ENCODE measurements around the gene CFAP97.

CFAP97 gene

DNA sequence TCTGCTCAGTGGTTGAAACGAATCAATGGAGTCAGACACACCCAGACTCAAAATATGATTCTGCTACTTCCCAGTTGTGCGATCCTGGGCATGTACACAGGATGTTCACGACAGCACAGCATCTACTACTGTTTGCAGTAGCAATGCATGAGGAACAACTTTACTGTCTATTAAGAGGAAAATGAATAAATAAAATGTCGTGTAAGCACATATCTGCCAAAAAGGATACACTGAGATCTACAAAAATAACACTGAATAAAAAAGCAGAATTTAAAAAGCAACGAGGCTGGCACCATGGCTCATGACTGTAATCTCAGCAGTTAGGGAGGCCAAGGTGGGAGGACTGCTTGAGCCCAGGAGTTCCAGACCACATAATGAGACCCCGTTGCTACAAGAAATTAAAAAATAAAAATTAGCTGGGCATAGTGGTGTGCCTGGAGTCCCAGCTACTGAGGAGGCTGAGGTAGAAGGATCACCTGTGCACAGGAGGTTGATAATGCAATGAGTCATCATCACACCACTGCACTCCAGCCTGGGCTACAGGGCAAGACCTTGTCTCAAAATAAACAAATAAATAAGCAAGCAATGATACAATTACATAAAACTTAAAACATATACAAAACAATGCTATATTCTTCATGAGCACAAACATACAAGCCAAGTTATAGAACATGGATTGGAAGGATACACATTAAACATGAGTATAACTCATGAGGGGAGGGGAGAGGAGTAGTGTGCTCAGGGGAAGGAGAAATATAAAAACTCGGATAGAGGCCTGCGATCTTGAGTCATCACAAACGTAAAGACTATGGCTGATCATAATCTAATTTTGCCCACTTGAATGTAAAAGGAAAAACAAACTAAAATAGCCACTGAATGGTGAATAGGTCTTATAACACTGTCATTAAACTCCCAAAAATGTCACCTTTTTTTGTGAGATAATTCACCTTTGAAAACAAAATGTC is 8.6 kb downstream of the CFAP97 start:
- DNase-seq = no peak

DNA sequence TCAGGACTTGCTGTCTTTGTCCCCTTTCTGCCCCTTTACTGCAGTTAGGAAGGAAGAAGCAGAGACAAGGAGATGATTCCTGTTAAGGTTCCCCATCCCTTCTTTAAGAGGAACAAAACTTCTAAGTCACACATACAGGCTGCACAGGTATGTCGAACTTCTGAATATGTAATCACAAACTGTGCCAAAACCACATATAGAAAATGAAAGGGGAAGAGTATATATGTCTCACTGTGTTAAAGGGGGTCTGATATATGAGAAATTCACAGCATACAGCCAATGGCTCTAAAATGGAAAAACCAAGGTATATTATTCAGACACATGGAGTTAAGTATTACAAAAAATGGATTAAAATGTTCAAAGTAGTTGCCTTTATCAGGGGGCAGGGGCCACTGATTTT is 11.7 kb downstream of the CFAP97 start:
- DNase-seq = no peak

DNA sequence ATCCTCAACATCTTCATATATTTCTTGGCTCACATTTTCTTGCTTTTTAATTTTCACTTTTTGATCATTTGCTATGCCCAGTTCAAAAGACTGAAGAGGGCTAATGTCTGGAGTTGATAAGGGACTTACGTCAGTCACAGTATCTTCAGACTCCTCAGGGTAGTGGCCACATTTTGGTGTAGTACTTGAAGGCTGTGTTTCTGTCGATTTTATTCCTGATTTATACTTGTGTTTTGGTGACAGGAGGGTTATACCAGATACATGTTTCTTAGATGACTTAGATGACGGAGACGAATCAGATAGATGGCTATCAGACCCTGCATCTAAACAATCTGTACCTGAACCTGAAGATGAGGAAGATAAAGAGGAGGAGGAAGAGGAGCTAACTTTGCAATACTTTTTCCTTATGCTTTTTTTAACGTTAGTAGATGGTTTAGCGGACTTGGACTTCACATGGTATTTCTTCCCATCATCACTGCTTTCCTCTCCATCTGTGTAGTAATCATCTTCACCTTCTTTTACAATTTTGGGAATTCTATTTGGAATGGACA is 13.4 kb downstream of the CFAP97 start:
- DNase-seq = no peak

DNA sequence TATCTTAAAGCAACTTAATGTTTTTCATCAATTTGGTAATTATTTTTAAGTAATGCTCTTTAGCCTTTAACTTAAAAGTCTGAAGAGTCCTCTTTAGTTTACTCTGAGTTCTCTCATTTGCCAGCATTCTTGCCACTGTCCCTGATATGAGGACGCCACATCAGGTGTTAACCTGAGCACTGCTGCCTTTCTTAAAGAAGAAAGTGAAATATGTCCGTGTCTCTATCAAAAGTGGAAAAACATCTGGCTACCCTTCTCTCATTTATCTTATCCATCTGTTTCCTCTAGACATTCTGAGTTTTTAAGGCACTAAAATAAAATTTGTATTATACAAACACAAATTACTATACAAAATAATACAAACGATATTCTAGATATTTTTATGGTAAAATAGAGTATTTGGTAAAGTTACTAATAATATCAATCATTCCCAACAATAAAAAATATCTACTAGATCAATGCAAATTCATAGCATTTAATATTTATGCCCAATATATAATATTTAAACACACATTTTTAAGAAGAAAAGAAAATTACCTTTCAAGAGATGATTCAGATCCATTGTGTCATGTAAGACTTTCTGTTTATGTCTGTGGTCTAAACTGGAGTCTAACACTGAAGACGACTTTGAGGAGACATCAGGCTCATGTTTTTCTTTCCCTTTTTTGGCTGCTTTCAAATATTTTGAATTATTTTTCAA is 14.0 kb downstream of the CFAP97 start:
- DNase-seq = no peak

DNA sequence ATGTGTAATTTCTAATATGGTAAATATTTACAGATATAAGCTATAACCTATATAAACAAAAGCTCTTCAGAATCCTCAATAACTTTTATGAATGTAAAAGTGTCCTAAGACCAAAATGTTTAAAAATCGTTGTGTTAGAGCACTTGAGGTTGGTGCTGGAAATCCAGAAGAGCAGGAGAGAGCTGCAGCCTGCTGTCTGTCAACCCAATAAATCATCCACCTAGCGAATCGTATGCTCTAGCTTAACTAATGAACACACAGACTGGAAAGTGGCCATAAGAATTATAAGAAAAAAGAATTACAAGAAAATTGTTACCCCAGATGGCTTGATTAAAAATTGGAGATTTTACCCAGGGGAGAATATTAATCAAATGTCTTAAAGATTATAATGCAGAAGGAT is 17.0 kb downstream of the CFAP97 start:
- no peak for DNase-seq

DNA sequence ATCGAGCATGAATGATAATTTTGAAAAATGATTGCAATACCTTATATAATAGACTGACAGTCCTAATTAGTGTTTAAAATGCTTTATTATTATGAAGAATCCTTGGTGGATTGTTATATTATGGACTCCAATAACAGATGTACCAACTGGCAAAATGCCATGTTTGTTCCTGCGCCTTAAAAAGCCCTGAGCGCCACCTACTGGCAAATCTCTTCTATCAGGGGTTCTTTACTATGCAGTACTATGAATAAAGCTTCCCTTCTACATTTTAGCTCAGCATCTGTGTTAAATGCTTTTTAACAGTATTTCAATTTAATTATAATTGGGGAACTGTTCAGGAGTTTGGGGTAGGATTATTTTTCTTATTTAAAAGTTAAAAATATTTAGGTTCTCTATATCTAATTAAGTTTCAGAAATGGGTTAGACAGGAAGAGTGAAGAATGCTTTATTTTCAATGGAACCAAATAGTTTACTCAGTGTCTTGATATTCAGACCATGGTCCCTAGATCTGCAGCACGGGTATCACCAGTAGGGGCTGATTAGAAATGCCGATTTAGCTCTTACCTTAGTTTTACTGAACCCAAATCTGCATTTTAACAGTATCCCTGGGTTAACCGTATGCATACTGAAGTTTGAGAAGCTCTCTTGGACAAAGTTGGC is 20.0 kb downstream of the CFAP97 start:
- DNase-seq = peak; percentile 34

DNA sequence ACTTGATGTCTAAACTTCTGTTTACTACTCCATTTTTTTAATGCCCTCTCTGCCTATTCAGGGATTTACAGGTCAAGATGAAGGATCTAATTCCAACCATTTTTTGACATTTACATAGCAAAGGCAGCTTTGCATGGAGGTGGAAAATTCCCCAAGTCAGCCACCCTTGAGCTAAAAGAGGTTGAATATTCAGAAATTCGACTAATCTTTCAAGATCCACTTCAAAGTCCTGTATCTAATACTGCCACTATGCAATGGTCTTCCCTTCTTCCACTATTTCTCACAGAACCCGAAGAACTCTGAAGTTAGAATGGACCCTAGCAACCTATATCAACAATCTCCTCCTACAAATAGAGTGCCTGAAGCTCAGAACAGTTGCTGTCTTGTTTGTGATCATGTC is 21.6 kb downstream of the CFAP97 start:
- DNase-seq = no peak

DNA sequence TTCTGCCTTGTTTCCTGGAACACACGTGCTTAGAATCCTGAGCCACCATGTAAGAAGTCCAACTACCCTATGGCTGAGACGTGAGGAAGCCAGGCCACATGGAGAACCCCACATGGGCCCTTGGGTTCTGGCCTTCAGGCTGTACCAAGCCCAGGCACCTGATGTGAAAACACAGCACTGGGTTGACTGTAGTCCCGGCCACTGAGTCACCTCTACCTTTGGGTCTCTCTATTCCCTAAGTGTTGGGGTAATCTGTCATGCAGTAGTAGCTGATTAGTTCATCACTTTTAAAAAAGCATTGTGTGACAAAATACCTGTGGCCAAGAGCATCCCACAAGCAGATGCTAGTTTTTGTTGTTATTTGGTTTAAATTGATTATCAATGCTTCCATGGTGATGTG is 24.3 kb downstream of the CFAP97 start:
- no peak for DNase-seq

DNA sequence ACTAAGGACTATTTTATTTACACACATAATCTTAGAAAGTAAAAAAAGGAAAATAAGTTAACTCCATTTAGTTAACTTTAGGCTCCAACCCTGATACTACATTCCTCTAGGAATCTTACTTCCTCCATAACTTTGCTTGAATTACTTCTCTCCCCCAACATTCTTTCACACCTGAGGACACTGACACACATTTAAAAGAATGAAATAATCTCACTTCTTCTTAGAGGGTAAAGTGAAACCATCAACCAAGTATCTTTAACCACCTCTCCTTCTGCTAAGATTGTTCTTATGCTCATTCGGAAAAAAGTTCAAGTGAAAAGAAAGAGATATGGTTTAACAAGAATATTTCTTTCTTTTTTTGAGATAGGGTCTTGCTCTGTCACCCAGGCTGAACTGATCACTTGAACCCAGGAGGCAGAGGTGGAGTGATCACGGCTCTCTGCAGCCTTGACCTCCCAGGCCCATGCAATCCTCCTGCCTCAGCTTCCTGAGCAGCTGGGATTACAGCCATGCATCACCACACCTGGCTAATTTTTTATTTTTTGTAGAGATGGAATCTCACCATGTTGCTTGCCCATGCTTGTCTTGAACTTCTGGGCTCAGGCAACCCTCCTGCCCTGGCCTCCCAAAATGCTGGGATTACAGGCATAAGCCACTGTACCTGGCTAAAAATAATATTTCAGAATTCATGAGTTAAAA is 32.3 kb downstream of the CFAP97 start:
- no peak for DNase-seq

DNA sequence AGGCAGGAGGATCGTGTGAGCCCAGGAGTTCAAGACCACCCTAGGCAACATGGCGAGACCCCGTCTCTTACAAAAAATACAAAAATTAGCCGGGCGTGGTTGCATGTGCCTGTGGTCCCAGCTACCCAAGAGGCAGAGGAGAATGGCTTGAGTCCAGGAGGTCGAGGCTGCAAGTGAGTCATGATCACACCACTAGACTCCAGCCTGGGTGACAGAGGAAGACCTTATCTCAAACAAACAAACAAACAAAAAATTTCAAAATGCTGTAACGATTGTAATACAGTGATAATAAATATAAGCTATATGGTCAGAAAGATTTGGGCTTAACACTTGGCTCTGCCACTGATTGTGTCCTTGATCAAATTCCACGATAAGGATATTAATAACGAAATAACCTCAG is 36.6 kb downstream of the CFAP97 start:
- no peak for DNase-seq

DNA sequence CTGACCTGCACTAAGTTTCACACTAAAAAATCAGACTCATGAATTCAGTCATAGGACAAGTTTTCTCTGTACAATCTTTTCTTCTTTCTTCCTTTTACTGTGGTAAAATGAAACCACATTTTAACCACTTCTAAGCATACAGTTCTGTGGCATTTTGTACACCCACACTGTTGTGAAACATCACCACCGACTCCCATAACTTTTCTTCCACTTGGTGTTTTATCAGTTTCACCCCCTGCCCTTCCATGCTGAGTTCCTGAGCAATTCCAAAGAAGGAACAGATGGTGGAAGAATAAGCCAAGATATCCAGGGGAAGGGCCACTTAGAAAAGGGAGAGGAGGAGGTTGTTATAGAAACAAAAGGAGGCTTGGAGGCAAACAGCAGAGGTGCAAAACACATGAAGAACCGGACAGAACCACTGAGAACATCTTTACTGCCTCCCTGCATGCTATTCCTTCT is 38.2 kb downstream of the CFAP97 start:
- DNase-seq = no peak

DNA sequence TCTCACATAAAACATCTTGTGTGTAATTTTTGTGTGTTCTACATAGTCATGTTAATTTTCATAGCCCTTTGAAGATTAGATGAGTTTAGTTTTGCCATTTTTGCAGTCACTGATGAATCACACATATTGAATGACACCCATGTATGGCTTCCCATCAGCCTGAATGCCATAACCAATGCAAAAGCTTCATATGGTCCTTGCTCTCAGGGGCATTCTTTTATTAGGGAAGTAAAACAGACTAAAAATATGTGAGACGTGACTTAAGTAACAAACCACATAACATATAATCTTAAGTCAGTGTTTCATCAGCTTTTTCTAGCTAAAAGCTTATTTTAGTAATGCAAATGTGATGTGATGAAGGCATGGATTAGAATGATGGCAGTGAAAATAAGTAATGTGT is 52.5 kb downstream of the CFAP97 start:
- no peak for DNase-seq

DNA sequence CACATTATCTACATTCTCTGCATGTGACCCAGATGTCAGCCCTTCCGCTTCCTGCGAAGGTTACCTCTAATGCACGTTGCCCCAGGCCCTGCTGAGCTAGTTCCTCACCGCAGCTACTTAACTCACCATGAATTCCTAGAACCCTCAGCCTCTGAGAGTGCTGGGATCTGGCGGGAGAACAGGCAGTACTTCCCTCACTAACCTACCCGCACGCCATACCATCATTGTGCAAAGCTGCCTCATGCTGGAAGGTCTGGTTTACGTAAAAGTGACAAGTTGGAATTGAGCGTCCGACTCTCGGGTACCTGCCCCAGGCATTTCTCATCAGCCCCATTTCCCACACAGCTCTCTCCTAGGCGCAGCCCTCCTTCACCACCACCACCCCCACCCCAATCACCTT is 54.4 kb downstream of the CFAP97 start:
- DNase-seq = no peak

DNA sequence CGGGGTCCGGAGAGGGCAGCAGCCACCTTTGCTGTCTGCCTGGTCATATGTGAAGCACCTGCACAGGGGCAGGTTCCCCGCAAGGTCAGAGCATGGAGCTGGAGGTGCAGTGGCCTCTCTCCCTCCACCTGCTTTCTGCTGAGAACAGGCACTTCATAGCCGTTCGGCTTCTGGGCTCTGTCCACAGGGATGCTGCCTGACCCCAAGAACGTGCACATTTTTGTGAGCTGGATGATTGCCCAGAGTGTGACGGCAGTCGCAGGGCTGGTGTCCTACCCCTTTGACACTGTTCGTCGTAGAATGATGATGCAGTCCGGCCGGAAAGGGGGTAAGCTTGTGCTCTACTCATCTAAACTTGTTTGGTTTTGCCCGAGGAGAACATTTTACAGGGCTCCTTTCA is 58.2 kb downstream of the CFAP97 start:
- DNase-seq = no peak

DNA sequence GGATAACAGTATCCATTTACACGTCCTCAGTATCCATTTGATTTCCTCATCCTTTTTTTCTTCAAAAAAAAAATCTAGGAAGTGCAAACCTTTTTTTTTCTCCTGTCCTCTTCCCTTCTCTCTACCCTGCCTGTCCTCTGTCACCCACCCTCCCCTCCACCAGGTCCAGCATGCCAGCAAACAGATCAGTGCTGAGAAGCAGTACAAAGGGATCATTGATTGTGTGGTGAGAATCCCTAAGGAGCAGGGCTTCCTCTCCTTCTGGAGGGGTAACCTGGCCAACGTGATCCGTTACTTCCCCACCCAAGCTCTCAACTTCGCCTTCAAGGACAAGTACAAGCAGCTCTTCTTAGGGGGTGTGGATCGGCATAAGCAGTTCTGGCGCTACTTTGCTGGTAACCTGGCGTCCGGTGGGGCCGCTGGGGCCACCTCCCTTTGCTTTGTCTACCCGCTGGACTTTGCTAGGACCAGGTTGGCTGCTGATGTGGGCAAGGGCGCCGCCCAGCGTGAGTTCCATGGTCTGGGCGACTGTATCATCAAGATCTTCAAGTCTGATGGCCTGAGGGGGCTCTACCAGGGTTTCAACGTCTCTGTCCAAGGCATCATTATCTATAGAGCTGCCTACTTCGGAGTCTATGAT is 59.1 kb downstream of the CFAP97 start:
- no peak for DNase-seq

DNA sequence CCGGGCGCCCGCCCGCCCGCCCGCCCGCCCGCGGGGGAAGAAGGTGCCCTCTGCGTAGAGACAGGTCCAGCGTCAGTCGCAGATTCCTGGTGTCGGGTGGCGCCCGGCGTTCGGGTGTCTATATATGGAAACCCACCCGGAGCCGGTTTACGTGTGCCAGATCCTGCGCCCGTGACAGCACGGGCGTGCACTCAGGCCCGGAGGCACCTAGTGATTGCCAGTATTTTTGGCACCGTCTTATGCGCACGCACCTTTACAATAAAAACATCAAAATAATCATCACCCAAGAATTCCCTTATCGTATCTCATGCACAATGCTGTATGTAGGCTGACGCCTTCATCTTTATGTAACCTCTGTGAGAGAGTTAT is 60.2 kb downstream of the CFAP97 start:
- no peak for DNase-seq

DNA sequence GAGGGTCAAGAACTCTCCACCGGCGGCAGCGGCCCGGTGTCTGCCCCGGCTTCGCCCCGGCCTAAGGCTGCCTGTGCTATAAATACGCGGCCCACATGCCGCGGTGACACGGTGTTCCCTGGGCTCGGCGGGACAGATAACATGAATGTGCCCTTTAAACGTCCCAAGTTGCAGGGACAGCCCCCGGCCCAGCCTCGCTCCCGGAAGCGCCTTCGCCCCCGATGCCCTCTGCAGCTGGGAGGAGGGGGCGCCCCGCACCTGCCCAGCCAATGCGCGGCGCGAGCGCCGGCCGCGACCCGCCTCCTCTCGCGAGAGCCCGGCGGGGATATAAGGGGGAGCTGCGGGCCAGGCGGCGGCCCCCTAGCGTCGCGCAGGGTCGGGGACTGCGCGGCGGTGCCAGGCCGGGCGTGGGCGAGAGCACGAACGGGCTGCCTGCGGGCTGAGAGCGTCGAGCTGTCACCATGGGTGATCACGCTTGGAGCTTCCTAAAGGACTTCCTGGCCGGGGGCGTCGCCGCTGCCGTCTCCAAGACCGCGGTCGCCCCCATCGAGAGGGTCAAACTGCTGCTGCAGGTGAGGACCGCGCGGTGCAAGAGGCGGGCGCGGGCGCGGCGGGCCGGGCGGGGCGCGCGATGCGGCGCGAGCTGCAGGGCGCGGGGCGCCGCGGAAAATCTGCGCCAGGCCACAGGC is 60.7 kb downstream of the CFAP97 start, which contains the start of gene SLC25A4:
TSS of gene SLC25A4 (plus strand) at position 355 of the 689 bp plus-strand sequence. CDS start at position 462, 107 bp downstream.
- peak; percentile 90 for DNase-seq

DNA sequence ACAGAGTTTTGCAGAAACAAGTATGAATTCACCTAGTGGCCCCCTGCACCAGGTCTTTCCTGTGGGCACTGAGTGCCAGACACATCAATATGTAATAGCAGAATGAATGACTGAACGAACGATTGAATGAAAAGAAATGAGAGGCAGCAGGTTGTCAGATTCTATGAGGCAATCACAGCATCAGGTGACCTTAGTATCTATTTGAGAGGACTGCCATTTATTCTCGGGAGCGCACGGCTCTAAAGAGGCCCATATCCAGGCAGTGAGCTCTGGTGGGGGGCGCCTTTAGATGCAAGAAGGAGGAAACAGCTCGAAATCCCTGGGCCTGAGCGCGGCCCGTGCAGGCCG is 61.3 kb downstream of the CFAP97 start:
- no peak for DNase-seq

DNA sequence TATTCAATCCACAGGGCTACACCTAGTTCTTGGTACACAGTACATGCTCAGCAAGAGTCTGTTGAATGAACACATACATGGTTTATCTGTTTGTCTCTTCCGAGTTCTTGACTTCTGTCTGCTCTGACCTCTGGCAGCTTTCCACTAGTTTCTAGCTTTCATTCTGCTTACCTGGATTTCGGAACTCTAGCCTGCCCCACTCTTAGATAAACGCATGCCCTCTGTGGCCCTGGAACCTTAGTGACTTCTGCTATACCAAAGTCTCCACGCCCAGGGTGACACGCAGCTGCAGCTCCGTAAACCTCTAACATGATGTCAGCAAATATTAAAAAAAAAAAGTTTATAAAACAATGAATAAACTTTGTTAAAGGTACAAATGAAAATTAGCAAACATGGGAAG is 62.0 kb downstream of the CFAP97 start:
- no peak for DNase-seq

DNA sequence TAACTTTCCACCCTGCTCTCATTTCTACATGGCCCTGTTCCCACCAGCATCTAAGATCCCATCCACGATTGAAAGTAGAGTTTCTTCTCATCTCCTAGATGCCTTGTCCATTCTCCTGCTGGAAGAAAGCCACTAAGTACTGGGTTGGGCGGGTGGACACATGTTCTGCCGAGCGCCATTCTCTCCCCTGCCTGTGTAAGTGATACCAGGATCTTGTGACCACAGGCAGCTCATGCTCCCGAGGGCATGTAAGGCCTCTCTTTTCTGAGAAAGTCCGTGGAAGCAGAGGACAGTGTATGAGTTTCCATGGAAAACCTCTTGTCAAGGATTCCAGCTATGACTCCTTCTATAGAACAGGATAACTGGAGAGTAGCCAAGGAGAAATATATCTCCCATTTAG is 64.1 kb downstream of the CFAP97 start:
- no peak for DNase-seq

DNA sequence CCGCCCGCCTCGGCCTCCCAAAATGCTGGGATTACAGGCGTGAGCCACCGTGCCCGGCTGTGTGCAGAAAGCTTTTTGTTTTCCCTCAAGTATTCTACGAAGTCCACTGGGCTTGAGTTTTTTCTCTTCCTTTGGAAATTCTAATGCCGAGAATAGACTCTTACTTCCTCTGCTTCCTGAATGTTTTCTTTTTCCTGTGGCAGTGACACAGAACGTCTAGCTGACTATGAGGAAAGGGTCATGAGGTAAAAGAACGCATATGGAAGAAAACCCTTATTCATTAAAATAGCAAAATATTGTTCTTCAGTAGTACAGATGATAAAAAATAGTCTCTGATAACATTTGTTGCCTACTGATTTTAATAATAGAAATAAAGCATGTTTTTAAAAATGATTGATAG is 65.6 kb downstream of the CFAP97 start:
- DNase-seq = no peak
